Measurements from ENCODE around the gene WDR27. TPM values are rescaled to one million over a fixed set of nuclear protein-coding genes. Genes with fewer than 3 reads are reported as not detected.

The WDR27 gene
- polyA plus RNA-seq, 4 donors = 9.7 to 62.2 (median 14.7) TPM

DNA sequence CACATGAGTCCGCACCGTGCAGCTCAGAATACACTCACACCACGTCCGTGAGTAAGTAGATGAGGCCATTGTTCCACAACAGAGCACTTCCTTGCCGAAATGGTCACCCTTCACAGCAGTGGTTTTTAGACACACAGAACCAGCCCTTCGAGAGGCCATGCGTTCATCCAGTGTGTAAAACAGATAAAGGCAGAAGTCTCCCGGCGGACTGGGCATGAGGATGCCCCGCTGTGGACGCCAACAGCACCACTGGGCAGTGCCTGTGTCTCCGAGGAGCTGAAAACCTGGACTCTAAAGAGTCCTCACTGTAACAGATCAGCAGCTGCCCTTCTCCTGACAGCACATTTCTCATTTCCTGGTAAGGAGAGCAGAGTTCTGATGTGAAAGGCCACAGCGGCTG lies 75.2 kb downstream of the WDR27 start:
- Histone ChIP-seq H3K4me1 (ENCODE audit: control insufficient read depth in 3 of 3, insufficient read depth in 2 of 3, low read depth in 1 of 3, low read length in 2 of 3) (no peaks in the 10 kb centered on the region), H3K36me3 (ENCODE audit: control insufficient read depth in 3 of 3, insufficient read depth in 2 of 3, low read depth in 1 of 3, low read length in 3 of 3) (peaks cover 0 to 41% (median 0%) of the 10 kb centered on the region in 3 donors), H3K27me3 (ENCODE audit: control insufficient read depth in 3 of 3, insufficient read depth in 3 of 3, low read length in 3 of 3) (no peaks in the 10 kb centered on the region), H3K9me3 (ENCODE audit: control insufficient read depth in 2 of 2, insufficient read depth in 1 of 2, low read depth in 1 of 2, low read length in 1 of 2) (peaks cover 1 to 9% of the 10 kb centered on the region in 2 donors), H3K4me3 (ENCODE audit: low read depth in 1 of 3, low read length in 3 of 3) (no peak overlapping the region), H3K27ac (ENCODE audit: low read depth in 1 of 3, low read length in 2 of 3) (no peak overlapping the region)
- WGBS, 3 donors = 91 to 96% (median 93%) methylated on average over 13 of the region's 13 CpGs
- DNase-seq = no peak
- no peak for FAIRE-seq

DNA sequence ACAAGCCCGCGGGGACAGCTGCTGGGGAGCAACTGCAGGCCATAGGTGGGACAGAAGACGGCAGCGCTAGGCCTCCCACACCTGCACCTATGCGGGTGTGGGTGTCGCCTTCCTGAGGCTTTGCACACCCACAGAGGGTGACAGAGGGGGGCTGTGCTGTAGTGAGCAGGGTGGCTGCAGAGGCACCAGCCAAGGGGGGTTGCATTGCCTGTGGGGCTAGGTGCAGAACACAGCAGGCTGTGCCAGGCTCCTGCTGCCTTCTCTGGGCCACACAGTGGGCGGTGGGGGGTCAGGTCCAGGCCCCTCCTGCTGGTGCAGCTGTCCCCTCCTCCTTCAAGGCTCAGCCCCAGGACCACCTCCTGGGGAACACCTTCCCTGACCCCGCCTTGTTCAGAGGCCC lies 75.7 kb downstream of the WDR27 start:
- DNase-seq (no peak), FAIRE-seq (no peak)
- peaks cover 0 to 39% (median 0%) of the 10 kb centered on the region in 3 donors for H3K36me3 ChIP-seq (ENCODE audit: control insufficient read depth in 3 of 3, insufficient read depth in 2 of 3, low read depth in 1 of 3, low read length in 3 of 3)
- H3K4me3 ChIP-seq (ENCODE audit: low read depth in 1 of 3, low read length in 3 of 3) = no peak overlapping the region
- H3K27ac ChIP-seq (ENCODE audit: low read depth in 1 of 3, low read length in 2 of 3) = no peak overlapping the region
- WGBS, 3 donors = 88 to 93% (median 90%) methylated on average over 6 to 8 of the region's 8 CpGs
- no peaks in the 10 kb centered on the region for H3K4me1 ChIP-seq (ENCODE audit: control insufficient read depth in 3 of 3, insufficient read depth in 2 of 3, low read depth in 1 of 3, low read length in 2 of 3)
- no peaks in the 10 kb centered on the region for H3K27me3 ChIP-seq (ENCODE audit: control insufficient read depth in 3 of 3, insufficient read depth in 3 of 3, low read length in 3 of 3)
- peaks cover 1 to 9% of the 10 kb centered on the region in 2 donors for H3K9me3 ChIP-seq (ENCODE audit: control insufficient read depth in 2 of 2, insufficient read depth in 1 of 2, low read depth in 1 of 2, low read length in 1 of 2)

DNA sequence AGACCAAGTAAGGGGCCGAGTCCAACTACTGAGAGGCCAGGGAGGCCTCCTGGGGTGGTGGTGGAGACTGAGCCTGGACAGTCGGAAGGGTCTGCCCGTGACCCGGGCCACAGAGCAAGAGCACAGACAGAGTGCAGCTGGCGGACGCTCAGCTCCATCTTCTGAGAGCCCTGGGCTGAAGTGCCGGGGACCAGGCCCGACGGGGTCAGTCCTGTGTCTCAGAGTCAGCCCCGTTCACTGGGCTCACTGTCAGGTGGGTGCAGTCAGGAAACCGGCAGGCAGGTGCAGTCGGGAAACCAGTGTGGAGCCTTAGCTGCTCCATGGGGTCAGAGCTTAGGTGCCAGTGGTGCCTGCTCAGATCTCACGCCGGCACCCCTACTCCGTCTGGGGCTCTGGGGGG lies 76.5 kb downstream of the WDR27 start:
- H3K36me3 ChIP-seq (ENCODE audit: control insufficient read depth in 3 of 3, insufficient read depth in 2 of 3, low read depth in 1 of 3, low read length in 3 of 3) = peaks cover 0 to 39% (median 0%) of the 10 kb centered on the region in 3 donors
- no peak overlapping the region for H3K27ac ChIP-seq (ENCODE audit: low read depth in 1 of 3, low read length in 2 of 3)
- no peaks in the 10 kb centered on the region for H3K4me1 ChIP-seq (ENCODE audit: control insufficient read depth in 3 of 3, insufficient read depth in 2 of 3, low read depth in 1 of 3, low read length in 2 of 3)
- peaks cover 1 to 9% of the 10 kb centered on the region in 2 donors for H3K9me3 ChIP-seq (ENCODE audit: control insufficient read depth in 2 of 2, insufficient read depth in 1 of 2, low read depth in 1 of 2, low read length in 1 of 2)
- H3K27me3 ChIP-seq (ENCODE audit: control insufficient read depth in 3 of 3, insufficient read depth in 3 of 3, low read length in 3 of 3) = no peaks in the 10 kb centered on the region
- no peak overlapping the region for H3K4me3 ChIP-seq (ENCODE audit: low read depth in 1 of 3, low read length in 3 of 3)
- FAIRE-seq = no peak
- no peak for DNase-seq
- 96 to 97% (median 96%) methylated on average over 14 to 15 of the region's 15 CpGs for WGBS, 3 donors

DNA sequence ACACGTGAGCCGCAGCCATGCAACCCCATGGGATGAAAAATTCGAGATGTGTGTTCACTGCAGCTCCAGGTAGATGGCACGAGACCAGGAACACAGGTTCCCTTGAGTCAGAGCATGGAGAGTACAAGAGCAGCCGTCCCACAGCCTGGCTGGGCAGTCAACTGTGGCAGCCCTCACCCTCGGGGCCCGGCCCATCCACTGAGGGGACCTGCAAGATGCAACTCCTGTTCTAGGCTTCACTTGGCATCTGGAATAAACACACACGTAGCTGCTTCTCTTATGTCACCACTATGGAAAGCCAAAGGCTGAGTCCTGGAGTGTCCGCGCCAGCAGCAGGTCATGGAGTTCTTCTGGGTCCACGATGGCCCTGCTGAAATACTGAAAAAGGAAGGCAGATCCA lies 77.0 kb downstream of the WDR27 start:
- WGBS, 3 donors = 88 to 94% (median 92%) methylated on average over 11 of the region's 11 CpGs

DNA sequence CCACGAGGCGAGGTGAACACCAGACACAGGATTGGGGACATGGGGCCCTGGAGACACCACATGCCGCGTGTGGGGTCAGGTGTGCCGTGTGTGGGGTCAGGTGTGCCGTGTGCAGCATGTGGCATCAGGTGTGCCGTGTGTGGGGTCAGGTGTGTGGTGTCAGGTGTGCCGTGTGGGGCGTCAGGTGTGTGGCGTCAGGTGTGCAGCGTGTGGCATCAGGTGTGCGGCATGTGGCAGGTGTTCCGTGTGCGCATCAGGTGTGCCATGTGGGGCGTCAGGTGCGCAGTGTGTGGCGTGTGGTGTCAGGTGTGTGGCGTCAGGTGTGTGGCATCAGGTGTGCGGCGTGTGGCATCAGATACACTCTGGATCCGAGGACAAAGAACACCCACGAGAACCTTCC lies 77.9 kb downstream of the WDR27 start:
- Histone ChIP-seq H3K4me3 (ENCODE audit: low read depth in 1 of 3, low read length in 3 of 3) (no peak overlapping the region), H3K27ac (ENCODE audit: low read depth in 1 of 3, low read length in 2 of 3) (no peak overlapping the region), H3K36me3 (ENCODE audit: control insufficient read depth in 3 of 3, insufficient read depth in 2 of 3, low read depth in 1 of 3, low read length in 3 of 3) (peaks cover 0 to 39% (median 0%) of the 10 kb centered on the region in 3 donors), H3K9me3 (ENCODE audit: control insufficient read depth in 2 of 2, insufficient read depth in 1 of 2, low read depth in 1 of 2, low read length in 1 of 2) (peaks cover 1 to 9% of the 10 kb centered on the region in 2 donors), H3K27me3 (ENCODE audit: control insufficient read depth in 3 of 3, insufficient read depth in 3 of 3, low read length in 3 of 3) (no peaks in the 10 kb centered on the region), H3K4me1 (ENCODE audit: control insufficient read depth in 3 of 3, insufficient read depth in 2 of 3, low read depth in 1 of 3, low read length in 2 of 3) (no peaks in the 10 kb centered on the region)
- DNase-seq = no peak
- WGBS, 3 donors = 96 to 98% (median 97%) methylated on average over 22 of the region's 22 CpGs
- FAIRE-seq = no peak

More for the DNA sequence above, 77.0 kb downstream of the WDR27 start:
- FAIRE-seq (no peak), DNase-seq (no peak)
- no peaks in the 10 kb centered on the region for H3K4me1 ChIP-seq (ENCODE audit: control insufficient read depth in 3 of 3, insufficient read depth in 2 of 3, low read depth in 1 of 3, low read length in 2 of 3)
- peaks cover 0 to 39% (median 0%) of the 10 kb centered on the region in 3 donors for H3K36me3 ChIP-seq (ENCODE audit: control insufficient read depth in 3 of 3, insufficient read depth in 2 of 3, low read depth in 1 of 3, low read length in 3 of 3)
- no peak overlapping the region for H3K27ac ChIP-seq (ENCODE audit: low read depth in 1 of 3, low read length in 2 of 3)
- peaks cover 1 to 9% of the 10 kb centered on the region in 2 donors for H3K9me3 ChIP-seq (ENCODE audit: control insufficient read depth in 2 of 2, insufficient read depth in 1 of 2, low read depth in 1 of 2, low read length in 1 of 2)
- no peak overlapping the region for H3K4me3 ChIP-seq (ENCODE audit: low read depth in 1 of 3, low read length in 3 of 3)
- H3K27me3 ChIP-seq (ENCODE audit: control insufficient read depth in 3 of 3, insufficient read depth in 3 of 3, low read length in 3 of 3) = no peaks in the 10 kb centered on the region

DNA sequence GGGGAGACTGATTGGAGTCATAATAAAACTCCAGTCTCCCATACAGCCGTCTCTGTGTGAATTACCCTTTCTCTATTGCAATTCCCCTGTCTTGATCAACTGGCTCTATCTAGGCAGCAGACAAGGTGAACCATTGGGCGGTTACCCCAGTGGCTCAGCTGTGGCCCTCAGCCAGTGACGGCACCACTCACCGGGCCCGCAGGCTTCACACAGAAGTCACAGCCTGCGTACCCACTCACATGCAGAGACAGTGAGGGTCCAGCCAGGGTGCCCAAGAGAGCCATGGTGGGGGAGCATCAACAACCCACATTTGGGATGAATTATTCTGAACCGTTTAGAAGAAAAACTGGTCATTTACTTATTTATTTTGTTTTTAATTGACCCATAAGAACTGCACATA lies 78.5 kb downstream of the WDR27 start:
- Histone ChIP-seq H3K27ac (ENCODE audit: low read depth in 1 of 3, low read length in 2 of 3) (no peak overlapping the region), H3K4me3 (ENCODE audit: low read depth in 1 of 3, low read length in 3 of 3) (no peak overlapping the region), H3K27me3 (ENCODE audit: control insufficient read depth in 3 of 3, insufficient read depth in 3 of 3, low read length in 3 of 3) (no peaks in the 10 kb centered on the region), H3K36me3 (ENCODE audit: control insufficient read depth in 3 of 3, insufficient read depth in 2 of 3, low read depth in 1 of 3, low read length in 3 of 3) (peaks cover 0 to 39% (median 0%) of the 10 kb centered on the region in 3 donors), H3K4me1 (ENCODE audit: control insufficient read depth in 3 of 3, insufficient read depth in 2 of 3, low read depth in 1 of 3, low read length in 2 of 3) (no peaks in the 10 kb centered on the region), H3K9me3 (ENCODE audit: control insufficient read depth in 2 of 2, insufficient read depth in 1 of 2, low read depth in 1 of 2, low read length in 1 of 2) (peaks cover 1 to 9% of the 10 kb centered on the region in 2 donors)
- FAIRE-seq (no peak), DNase-seq (no peak)
- WGBS, 3 donors = 88 to 96% (median 94%) methylated on average over 7 of the region's 7 CpGs

DNA sequence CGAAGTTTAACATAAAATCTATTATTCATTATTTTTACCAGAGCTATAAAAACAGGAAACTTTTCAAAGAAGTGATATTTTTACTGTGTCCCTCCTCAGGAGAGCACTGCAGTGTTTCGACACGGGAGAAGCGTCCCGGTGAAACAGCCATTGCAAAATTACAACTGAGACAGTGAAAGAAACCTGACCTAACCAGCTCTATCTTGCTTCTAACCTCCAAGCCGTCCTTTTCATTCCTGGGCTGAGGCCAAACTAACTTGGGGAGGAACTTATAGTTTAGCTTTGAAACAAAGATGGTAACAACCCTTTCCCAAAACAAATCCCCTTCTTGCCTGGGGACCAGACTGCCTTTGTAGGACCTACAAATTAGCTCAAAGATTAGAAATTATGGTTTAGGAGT lies 79.2 kb downstream of the WDR27 start:
- Histone ChIP-seq H3K27me3 (ENCODE audit: control insufficient read depth in 3 of 3, insufficient read depth in 3 of 3, low read length in 3 of 3) (no peaks in the 10 kb centered on the region), H3K36me3 (ENCODE audit: control insufficient read depth in 3 of 3, insufficient read depth in 2 of 3, low read depth in 1 of 3, low read length in 3 of 3) (peaks cover 0 to 36% (median 0%) of the 10 kb centered on the region in 3 donors), H3K4me3 (ENCODE audit: low read depth in 1 of 3, low read length in 3 of 3) (no peak overlapping the region), H3K27ac (ENCODE audit: low read depth in 1 of 3, low read length in 2 of 3) (no peak overlapping the region), H3K9me3 (ENCODE audit: control insufficient read depth in 2 of 2, insufficient read depth in 1 of 2, low read depth in 1 of 2, low read length in 1 of 2) (peaks cover 1 to 9% of the 10 kb centered on the region in 2 donors), H3K4me1 (ENCODE audit: control insufficient read depth in 3 of 3, insufficient read depth in 2 of 3, low read depth in 1 of 3, low read length in 2 of 3) (no peaks in the 10 kb centered on the region)
- FAIRE-seq (no peak), DNase-seq (no peak)
- 83 to 87% (median 84%) methylated on average over 6 of the region's 6 CpGs for WGBS, 3 donors

DNA sequence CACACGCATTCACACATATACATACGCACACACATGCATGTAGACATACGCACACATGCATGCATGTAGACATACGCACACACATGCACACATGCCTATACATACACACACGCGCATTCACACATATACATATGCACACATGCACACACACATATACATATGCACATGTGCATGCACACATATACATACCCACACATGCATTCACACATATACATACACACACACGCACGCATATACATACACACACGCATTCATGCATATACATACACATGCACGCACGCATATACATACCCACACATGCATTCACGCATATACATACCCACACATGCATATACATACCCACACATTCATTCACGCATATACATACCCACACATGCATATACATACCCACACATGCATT lies 80.5 kb downstream of the WDR27 start:
- WGBS, 3 donors = 87 to 92% (median 91%) methylated on average over 13 of the region's 13 CpGs
- no peak overlapping the region for H3K4me3 ChIP-seq (ENCODE audit: low read depth in 1 of 3, low read length in 3 of 3)
- DNase-seq (no peak), FAIRE-seq (no peak)
- H3K27me3 ChIP-seq (ENCODE audit: control insufficient read depth in 3 of 3, insufficient read depth in 3 of 3, low read length in 3 of 3) = no peaks in the 10 kb centered on the region
- peaks cover 0 to 27% (median 0%) of the 10 kb centered on the region in 3 donors for H3K36me3 ChIP-seq (ENCODE audit: control insufficient read depth in 3 of 3, insufficient read depth in 2 of 3, low read depth in 1 of 3, low read length in 3 of 3)
- H3K9me3 ChIP-seq (ENCODE audit: control insufficient read depth in 2 of 2, insufficient read depth in 1 of 2, low read depth in 1 of 2, low read length in 1 of 2) = peaks cover 1 to 9% of the 10 kb centered on the region in 2 donors
- no peak overlapping the region for H3K27ac ChIP-seq (ENCODE audit: low read depth in 1 of 3, low read length in 2 of 3)
- H3K4me1 ChIP-seq (ENCODE audit: control insufficient read depth in 3 of 3, insufficient read depth in 2 of 3, low read depth in 1 of 3, low read length in 2 of 3) = no peaks in the 10 kb centered on the region
